Measurements from ENCODE around the gene ADRA2A.

Gene ADRA2A

DNA sequence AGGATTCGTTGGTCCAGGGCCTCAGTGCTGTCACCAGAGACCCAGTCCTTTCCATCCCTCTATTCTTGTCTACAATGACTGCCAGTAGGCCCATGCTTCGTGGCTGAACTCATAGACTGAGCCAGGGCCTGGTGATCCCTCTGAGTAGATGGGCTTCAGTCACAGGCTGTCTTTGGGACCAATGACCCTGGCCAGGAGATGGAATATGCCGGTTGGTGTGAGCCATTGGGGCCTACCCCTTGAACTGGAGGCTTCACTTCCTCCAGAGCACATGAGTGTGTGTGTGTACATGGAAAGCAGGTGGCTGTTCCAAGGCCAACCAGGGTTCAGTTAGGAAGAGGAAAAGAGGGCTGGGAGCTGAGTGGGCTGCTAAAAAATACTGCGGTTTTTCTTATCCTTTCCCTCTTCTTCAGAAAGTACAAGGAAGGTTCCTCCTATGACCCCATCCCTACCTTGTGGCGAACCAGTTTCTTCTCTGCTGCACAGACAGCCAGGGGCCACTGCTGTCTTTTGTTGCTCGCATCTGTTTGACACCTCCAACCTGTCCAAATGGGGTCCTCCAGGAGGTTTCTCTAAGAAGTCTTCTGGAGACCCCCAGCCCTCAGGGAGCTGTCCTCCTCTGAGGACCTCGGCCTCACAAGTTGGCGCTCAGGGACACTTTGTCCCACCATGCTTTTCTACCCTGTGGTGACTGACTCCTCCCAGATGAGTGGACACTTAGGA, 36.6 kb downstream of the ADRA2A start:
- no peak for DNase-seq

DNA sequence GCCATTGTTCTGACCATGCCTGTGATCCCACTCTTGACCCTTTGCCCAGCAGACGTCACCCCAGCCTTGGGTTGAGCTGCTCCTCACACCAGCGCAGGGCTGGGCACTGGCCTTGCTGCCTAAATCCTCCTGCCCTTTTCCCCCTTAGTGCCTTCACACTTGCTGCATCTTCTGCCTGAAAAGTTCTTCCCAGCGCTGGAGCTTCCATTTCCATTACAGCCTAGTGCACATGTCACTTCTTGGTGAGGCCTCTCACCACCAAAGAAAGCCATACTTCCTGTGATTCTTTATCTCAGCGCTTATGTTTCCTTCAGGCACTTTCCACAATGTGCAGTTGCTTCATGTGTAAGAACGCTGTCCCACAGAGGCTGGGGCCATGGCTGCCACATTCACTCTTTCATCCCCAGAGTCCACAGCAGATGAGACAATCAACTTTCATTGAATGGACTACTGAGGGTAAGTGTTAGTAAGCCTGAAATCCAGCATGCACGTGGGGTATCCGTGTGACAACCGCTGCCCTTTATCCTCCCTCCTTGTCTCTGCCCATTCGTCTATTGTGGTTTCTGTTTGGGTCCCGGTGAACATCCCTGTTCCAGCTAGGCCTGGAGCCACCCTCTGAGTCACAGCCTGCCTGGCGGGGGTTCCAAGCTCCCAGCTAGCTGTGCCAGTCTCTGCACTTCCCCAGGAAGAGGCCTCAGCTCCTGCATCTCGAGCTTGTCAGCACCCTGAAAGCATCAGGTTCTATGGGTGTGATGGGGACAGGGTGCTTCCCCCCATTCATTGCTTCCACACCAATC, 37.3 kb downstream of the ADRA2A start:
- no peak for DNase-seq

DNA sequence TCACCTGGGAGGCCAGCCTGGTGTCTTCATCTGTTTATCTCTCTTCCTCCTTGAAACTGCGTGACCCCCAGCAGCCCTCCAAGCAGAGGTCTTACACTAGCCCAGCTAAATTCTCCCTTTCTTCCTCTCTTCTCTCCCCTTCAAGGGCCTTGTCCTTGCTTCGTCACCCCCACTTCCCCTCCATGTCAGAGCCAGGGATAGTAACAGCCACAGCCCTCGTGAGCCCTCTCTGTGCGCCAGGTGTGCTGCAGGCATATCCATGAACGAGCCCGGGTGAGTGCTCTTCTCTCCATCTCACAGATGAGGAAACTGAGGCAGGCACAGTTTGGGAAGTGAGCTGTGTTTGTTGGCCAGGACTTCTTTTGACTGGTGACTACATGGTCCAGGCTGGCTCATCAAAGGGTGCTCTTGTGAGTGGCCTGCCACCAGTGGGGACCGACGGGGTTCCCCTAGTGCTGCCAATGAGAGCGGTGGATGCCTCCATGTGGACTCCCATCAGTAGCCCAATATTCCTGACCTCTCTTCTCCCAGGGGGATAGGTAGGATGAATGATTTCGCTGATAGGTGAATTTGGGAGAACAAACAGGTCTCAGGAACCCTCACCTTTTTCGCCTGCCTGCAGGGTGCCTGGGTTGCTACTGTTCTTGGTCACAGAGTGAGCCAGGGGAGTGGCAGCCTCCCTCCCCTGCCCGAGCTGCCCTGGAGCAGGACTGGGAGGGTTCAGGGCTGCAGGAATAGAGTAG, 38.1 kb downstream of the ADRA2A start:
- no peak for DNase-seq

DNA sequence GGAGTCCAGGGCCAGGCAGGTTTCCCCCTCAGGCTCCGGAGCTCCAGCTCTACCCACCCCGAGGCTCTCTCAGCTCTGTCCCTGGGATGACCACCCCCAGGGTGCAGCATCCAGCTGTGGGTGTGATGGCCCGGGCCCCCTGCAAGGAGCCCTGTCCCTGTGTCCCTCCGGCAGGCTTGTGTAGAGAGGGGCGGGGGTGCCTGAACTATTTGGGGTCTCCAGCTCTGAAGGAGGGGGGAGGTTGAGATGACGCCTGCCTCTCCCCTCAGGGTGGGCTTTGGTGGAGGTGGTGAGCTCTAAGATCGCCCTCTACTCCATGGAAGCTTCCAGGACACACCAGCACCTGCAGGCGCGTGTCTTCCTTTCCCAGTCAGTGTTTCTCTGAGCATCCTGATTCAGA, 39.4 kb downstream of the ADRA2A start:
- no peak for DNase-seq

DNA sequence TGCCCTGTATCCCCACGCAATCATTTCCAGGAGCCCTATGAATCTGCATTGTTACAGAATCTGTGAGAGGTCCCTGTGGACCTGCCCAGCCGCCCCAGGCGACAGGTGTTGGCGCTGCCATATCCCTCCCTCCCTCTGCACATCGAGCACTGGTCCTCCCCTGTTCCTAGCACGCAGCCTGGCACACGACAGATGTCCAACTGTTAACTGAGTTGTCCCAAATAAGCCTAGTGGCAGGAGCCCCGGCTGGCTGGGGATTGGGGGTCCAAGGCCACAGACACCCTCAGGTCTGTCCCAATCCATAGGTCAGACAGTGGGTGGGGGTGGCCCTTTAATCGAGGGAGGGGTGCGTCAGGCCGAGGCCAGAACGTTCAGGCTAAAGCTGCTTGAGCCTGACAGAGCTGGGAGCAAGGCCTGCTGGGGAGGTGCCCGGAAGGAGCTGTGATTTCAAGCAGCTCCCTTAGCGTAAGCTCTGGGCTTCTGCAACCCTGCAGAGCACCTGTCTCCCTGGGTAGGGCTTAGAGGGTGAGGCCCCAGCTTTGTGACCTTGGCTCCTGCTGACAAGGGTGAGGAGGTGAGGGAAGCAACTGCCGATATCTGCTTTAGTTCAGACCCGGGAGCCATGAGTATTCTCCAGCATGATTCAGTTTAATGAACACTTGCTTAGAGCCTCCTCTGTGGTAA, 40.1 kb downstream of the ADRA2A start:
- no peak for DNase-seq

DNA sequence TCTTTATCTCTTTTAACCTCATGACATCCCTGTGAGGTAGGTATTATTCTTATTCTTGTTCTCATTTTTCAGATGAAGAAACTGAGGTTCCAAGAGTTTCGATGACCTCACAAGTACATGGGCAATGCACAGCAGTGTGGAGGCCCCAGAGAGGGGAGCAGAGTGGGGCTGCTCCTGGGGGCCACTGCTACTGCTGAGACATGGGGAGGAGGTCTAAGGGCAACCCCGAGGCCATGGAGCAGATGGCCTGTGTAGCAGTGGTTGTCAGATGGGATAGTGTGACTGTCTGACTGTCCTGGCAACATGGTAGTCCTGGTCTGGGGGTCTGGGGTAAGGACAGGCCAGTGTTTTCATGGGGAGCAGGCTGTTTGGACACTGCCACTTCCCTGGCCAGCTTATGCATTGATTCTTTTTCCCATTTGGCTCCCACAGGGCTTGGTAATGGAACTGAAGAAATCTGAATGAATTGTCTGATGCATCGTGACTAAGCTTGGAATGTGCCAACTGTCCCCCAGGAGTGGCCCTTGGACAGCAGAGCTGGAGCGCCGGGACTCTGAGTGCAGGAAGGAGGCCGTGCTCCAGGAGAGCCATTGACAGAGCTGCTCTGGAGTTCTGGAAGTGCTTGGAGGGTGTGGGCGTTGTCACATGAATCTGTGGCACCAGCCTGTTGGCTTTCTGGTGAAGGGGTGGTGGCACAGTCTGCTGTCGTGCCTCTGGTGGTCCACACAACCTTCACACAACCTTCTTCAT, 40.9 kb downstream of the ADRA2A start:
- DNase-seq, result no peak

DNA sequence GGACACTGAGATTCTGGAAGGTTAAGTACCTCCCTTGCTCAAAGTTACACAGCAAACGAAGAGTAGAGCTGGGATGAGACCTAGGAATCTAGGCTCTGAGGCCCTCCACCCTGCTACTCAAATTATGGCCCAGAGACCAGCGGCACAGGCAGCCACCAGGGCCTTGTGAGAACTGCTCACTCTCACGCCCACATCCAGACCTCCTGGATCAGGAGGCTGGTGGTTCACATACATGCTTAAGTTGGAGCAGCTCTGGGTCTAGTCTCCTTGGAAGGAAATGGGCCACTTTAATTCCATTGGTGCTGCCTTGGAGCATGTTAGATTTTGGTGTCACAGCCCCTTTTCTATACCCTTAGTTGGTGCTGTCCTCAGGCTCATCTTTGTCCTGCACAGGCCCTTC, 41.9 kb downstream of the ADRA2A start:
- DNase-seq, result no peak

DNA sequence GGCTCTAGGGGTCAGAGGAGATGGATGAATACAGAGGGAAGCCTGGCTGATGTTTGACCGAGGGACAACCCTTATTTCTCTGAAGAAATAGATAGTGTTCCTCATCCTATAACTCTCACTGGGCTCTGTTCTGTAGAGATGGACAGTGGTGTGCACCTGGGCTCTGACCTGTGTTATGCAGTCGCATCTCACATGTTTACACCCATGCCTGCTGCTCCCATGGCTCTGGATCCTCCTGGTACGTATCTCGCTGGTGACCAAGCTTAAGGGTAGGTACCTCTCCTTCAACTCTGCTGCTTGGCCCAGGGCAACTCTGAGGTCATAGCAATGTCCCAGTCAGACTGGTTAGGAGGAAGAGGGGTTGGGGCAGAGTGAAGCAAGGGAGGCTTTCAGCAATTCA, 42.8 kb downstream of the ADRA2A start:
- no peak for DNase-seq

DNA sequence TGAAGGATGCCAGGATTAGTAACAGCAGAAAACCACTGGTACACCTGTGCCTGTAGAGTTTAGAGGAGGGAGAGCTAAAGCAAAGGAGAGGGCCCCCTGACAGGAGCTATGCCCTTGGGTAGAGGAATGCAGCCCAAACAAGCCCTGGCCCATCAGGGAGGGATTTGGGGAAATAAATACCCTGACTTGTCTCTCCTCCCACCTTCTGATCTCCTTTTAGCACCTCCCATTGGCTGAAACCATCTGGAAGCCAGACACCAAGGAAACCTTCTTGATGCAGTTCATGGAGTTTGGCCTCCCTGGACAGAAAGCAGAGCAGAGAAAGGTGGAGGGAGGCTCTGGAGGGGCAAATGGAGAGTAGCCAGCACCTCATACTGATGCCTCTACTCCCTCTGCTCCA, 45.3 kb downstream of the ADRA2A start:
- DNase-seq, result no peak

DNA sequence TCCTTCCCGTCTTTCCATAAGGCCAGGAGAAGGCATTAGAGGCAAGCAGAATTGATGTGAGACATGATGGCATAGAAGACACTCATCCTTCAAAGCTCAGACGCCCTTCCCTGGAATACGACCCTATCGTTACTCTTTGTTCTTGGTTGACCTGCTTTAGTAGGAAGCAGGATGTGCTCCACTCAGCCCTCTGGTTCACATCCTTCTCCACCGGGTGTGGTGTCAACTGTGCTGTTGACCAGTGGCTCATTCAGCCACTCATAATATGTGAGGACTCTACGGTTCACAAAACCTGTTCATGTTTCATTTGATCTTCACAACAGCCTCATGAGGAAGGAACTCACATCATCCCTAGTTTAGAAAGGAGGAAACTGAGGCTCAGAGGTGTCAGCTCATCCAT, 47.1 kb downstream of the ADRA2A start:
- DNase-seq, result no peak

DNA sequence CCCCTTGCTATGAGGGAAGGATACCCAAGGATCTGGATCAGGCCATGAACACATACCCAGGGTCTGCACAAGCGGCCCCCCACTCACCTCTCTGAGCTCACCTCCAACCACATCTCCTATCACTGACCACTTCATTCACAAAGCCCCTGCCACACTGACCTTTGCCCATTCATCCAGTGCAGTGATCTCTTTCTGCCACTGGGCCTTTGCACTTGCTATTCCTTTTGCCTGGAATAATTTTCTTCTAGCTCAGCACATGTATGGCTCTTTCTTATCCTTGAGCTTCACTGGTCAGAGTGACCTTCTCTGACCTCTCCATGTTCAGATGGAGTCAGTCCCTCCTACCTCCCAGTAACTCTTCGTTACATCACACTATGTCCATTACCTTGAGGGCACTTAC, 48.3 kb downstream of the ADRA2A start:
- DNase-seq, result no peak

DNA sequence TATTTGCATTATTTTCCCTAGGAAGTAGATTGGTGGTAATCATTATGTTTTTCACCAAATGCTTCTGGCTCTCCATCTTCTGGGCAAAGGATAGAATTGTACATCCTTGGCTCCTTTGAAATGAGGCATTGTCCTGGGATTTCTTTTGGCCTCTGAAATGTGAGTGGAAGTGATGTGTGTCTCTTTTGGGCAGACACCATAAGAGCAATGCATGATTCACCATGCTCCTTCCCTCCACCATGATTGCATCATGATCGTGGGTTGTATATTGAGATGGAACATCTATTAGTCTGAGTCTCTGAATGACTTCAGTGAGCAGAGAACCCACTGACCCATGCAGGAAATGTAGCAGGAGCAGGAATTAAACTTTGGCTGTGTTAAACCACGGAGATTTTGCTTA, 49.2 kb downstream of the ADRA2A start:
- DNase-seq, result no peak

DNA sequence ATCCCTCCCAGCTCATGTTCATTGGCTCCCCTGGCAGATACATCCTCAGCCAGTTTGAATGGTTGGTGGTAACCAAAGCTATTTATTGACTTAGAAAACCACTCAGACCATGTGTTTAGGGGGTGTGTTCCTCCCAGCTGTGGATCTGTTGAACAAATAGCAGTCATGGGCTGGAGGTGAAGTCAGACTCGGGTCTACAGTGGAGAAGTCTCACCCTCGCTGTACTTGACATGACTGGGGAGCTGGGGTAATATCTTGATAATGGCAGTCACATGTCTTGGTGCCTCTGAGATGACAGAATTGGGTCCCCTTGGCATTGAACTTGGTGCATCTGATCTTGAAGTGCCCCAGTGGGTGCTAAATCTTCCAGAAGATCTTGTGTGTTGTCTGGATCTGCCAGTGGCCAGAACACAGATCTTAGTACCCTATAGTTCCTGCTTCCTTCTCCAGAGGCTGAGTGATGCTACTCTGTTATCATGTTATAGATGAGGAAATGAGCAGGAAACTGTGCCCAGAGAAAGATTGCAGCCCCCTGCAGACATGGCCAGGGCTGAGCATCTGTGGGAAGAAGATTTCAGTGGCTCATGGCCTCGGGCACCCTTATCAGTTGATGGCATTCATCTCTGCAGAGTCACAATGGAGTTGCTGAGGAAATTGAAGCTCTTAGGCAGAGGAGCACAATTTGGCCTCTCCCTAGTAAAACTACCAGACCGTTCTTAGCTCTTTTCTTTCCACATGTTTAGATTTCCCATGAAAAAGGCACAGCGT, 50.4 kb downstream of the ADRA2A start:
- no peak for DNase-seq

DNA sequence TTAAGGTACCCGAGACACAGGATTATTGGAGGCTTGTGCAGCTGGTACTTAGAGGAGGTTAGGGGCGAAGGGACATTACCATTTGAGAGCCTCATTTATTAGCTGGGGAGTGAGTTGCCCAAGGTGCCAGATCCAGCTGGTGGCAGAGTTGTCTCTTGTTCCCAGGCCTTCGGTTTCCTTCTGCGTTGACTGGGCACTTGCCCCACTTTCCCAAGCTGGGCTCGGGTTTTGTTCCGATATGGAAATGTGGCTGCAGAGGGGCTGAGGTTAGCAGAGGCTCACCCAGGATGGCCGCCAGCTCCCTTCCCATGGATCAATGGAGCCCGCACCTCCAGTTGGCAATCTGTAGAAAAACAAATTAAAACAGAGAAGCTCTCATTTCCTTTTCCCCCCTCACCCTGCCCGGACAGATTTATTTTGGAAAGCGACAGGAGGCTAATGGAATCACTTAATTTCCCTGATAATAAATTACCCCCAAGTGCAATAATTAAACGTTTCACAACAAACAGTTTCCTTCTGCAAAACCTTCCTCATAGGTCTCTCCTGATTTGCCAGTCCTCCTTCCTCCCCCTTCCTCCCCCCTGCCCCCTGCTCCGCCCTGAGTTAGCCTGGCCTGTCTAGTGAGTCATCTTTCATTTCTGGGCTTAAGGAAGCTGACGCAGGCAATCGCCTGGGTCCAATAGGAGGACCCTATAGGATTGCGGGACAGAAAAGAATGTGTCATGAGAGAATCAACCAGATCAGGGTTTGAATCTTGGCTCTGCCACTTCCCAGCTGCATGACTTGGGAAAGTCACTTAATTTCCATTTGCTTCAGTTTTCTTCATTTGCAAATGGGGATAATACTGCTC, 51.7 kb downstream of the ADRA2A start:
- DNase-seq, result no peak

DNA sequence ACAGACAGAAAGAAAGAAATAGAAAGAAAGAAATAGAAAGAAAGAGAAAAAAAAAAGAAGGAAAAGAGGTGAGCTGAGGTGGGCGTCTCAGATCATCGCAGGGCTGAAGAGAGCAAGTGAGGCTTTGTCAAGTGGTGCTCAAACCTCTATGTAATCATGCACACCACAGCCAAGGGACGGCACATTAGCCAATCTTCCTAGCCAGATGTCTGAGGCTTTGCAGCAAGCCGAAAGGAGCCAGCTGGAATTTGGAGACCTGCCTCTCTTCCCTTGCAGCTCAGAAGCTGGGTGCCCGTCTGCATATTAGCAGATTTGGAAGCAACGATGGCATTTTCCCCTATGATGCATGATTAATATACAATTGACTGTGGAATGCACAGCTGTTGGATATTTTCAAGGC, 52.5 kb downstream of the ADRA2A start:
- DNase-seq, result no peak

DNA sequence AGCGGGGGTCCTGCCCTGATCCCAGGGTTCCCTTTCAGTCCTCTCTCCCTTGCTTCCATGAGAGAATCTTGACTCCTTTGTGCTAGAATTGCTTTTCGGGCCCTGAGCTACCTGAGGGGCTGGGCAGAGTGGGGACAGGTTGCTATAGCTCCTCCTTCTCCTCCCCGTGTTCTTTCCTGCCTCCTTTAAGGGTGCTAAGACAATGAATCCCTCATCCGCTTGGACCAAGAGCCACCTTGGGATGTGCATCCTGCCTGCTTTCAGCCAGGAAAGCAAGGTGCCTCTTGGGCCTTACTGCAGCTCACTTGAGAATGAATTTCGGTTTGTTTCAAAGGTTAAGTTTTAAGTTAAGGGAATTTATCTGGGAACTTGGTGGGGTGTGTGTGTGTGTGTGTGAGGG, 53.6 kb downstream of the ADRA2A start:
- no peak for DNase-seq
